Lung (tissue), 12 donors: ENCODE measurements around the gene CHST11. TPM values are rescaled to one million over a fixed set of nuclear protein-coding genes. Genes with fewer than 3 reads are reported as not detected.

ENCODE experiments used
- ATAC-seq: fragments of 200-7000 bp; cut with Tn5 transposase; one replicate; pipeline ENCODE4 v1.9.1; 2020; ENCODE audit warnings: moderate number of reproducible peaks; ENCODE audit not compliant: insufficient read depth, low FRiP score
- DNase-seq, 3 donors: peaks; one replicate each; pipeline ENCODE4 v3.0.0-alpha.2; 2013 to 2017
- H3K27ac ChIP-seq, 2 donors: one replicate each; pipeline ENCODE4 v1.5.1; 2013; ENCODE audit warnings: mild to moderate bottlenecking in 2 of 2, moderate library complexity in 2 of 2, control low read depth in 1 of 2, inconsistent platforms in 1 of 2, low read depth in 1 of 2, low read length in 1 of 2
- H3K27me3 ChIP-seq, 3 donors: one replicate each; pipeline ENCODE4 v1.5.1; 2013; ENCODE audit warnings: low read length in 2 of 3; ENCODE audit not compliant: control insufficient read depth in 3 of 3, insufficient read depth in 3 of 3
- H3K36me3 ChIP-seq, 4 donors: one replicate each; pipeline ENCODE4 v1.5.1; 2013; ENCODE audit warnings: low read length in 4 of 4, mild to moderate bottlenecking in 1 of 4, moderate library complexity in 1 of 4; ENCODE audit not compliant: control insufficient read depth in 4 of 4, insufficient read depth in 4 of 4
- H3K4me1 ChIP-seq, 5 donors: one replicate each; pipeline ENCODE4 v1.5.1; 2013; ENCODE audit warnings: low read length in 5 of 5, mild to moderate bottlenecking in 2 of 5, moderate library complexity in 1 of 5; ENCODE audit not compliant: control insufficient read depth in 5 of 5, insufficient read depth in 5 of 5
- H3K4me3 ChIP-seq: one replicate; pipeline ENCODE4 v1.5.1; 2013; ENCODE audit warnings: mild to moderate bottlenecking, control low read depth, moderate library complexity
- H3K9ac ChIP-seq, 2 donors: one replicate each; pipeline ENCODE4 v1.5.1; 2013; ENCODE audit warnings: low read length in 2 of 2, control low read depth in 1 of 2; ENCODE audit not compliant: insufficient read depth in 1 of 2
- H3K9me3 ChIP-seq, 4 donors: one replicate each; pipeline ENCODE4 v1.5.1; 2013; ENCODE audit warnings: low read length in 3 of 4, mild to moderate bottlenecking in 1 of 4, moderate library complexity in 1 of 4; ENCODE audit not compliant: control insufficient read depth in 4 of 4, insufficient read depth in 3 of 4
- WGBS, 2 donors: extraction: QIAGEN DNeasy Blood & Tissue Kit; methylation state at CpG; one replicate each; pipeline ENCODE4 v1.1.7; 2013; 5-methylcytosine and 5-hydroxymethylcytosine counted together
- polyA plus RNA-seq, 2 donors: library from polyadenylated mRNA; stranded (reverse); fragments of 200-250 nt; gene quantifications; one replicate each; pipeline ENCODE4 v1.2.1, GENCODE V29; 2013
- total RNA-seq, 2 donors: library from RNA; depleted of rRNA in 1 of 2; stranded (reverse); fragments of >200 nt in 1 of 2; gene quantifications; one replicate each; pipeline ENCODE4 v1.2.1, GENCODE V29; 2014 to 2021
- TF ChIP-seq, protein P1 (sequence below): IDR thresholded peaks from 2 replicates; pipeline ENCODE4 v1.5.1; 2012; ENCODE audit warnings: mild to moderate bottlenecking; ENCODE audit errors: control extremely low read depth, extremely low read depth
- donor health status: control.
- donor health status: control.
- donor health status: Bipolar disorder and iron deficiency.
- donor health status: healthy.
- donor health status: DM: yes; HTN: yes; CAD: no.

Gene CHST11
- total and polyA plus RNA-seq, 4 donors = 9.0 to 63.2 (median 27.7) TPM

- Histone ChIP-seq H3K36me3 (no peaks in the 10 kb centered on the region), H3K9me3 (peaks cover 0 to 2% (median 0%) of the 10 kb centered on the region in 4 donors), H3K27me3 (no peaks in the 10 kb centered on the region), H3K4me1 (peaks cover 0 to 3% (median 0%) of the 10 kb centered on the region in 5 donors), H3K9ac (no peak overlapping the region), H3K27ac (no peak overlapping the region), H3K4me3 (no peak overlapping the region)
- TF ChIP-seq, protein P1, sequence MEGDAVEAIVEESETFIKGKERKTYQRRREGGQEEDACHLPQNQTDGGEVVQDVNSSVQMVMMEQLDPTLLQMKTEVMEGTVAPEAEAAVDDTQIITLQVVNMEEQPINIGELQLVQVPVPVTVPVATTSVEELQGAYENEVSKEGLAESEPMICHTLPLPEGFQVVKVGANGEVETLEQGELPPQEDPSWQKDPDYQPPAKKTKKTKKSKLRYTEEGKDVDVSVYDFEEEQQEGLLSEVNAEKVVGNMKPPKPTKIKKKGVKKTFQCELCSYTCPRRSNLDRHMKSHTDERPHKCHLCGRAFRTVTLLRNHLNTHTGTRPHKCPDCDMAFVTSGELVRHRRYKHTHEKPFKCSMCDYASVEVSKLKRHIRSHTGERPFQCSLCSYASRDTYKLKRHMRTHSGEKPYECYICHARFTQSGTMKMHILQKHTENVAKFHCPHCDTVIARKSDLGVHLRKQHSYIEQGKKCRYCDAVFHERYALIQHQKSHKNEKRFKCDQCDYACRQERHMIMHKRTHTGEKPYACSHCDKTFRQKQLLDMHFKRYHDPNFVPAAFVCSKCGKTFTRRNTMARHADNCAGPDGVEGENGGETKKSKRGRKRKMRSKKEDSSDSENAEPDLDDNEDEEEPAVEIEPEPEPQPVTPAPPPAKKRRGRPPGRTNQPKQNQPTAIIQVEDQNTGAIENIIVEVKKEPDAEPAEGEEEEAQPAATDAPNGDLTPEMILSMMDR = no peak
- 84 to 87% methylated on average over 4 of the region's 4 CpGs for WGBS, 2 donors
- DNase-seq (no peak), ATAC-seq (no peak)
Measured at GRCh38 chr12:104553421-104553820, 96.7 kb downstream of the CHST11 start.

- Histone ChIP-seq H3K4me3 (no peak overlapping the region), H3K9ac (no peak overlapping the region), H3K4me1 (peaks cover 0 to 3% (median 0%) of the 10 kb centered on the region in 5 donors), H3K9me3 (peaks cover 0 to 2% (median 0%) of the 10 kb centered on the region in 4 donors), H3K27me3 (no peaks in the 10 kb centered on the region), H3K27ac (no peak overlapping the region), H3K36me3 (no peaks in the 10 kb centered on the region)
- ATAC-seq (no peak), DNase-seq (no peak)
- 70 to 76% methylated on average over 6 of the region's 6 CpGs for WGBS, 2 donors
- TF ChIP-seq, protein P1 = no peak
Measured at GRCh38 chr12:104555648-104556047, 98.9 kb downstream of the CHST11 start.

DNA sequence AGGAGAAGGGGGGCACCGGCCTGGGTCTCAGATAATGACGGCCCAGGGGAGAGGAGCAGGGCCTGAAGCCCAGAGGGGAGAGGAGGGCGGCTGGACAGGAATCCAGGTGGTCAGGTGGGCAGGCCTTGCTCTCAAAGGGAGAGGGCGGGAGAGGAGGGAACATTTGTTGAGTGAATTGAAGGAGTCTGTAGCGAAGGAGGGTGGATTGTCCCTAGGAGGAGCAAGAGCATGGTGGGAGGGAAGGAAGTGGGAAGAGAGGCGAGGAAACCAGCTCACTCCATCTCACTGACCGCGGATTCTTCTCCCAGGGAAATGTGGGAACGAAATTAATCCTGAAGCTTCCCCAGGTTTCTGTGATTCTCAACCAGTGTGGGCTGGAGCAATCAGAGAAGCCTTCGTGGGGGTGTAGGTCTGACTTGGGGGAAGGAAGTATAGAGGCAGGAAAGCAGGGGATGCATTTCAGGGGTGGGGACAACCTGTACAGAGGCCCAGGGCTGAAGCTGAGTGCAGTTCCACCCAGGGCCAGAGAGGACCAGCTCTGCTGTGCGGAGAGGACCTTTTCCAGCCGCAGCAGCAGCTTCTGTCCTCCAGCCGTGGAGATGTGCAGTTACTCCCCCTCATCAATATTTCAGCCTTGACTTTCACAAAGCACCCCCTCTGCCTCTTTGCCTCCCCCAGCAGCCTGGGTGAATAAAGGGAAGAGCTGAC, 100.9 kb downstream of the CHST11 start:
- no peaks in the 10 kb centered on the region for H3K27me3 ChIP-seq
- TF ChIP-seq, protein P1 = no peak
- H3K27ac ChIP-seq = no peak overlapping the region
- DNase-seq (no peak), ATAC-seq (no peak)
- H3K4me1 ChIP-seq = peaks cover 0 to 3% (median 0%) of the 10 kb centered on the region in 5 donors
- H3K9ac ChIP-seq = no peak overlapping the region
- H3K4me3 ChIP-seq = no peak overlapping the region
- H3K36me3 ChIP-seq = no peaks in the 10 kb centered on the region
- H3K9me3 ChIP-seq = peaks cover 0 to 2% (median 0%) of the 10 kb centered on the region in 4 donors
- 88 to 92% methylated on average over 13 of the region's 13 CpGs for WGBS, 2 donors
